B cell (primary cell): ENCODE results near the gene LAMC2. TPM values are rescaled to one million over a fixed set of nuclear protein-coding genes. Genes with fewer than 3 reads are reported as not detected.

Experiments
- ATAC-seq: fragments of 200-7000 bp; cut with Tn5 transposase; one replicate; pipeline ENCODE4 v1.10.0; 2021; ENCODE audit warnings: low read depth, mild to moderate bottlenecking, moderate number of reproducible peaks, moderate library complexity
- CTCF ChIA-PET: fragments of 350-600 bp; sonication (Branson Sonifier 250); formaldehyde crosslinking; loops from one replicate; lab custom pipeline; 2021; ENCODE audit warnings: antibody characterized with exemption, inconsistent platforms; lab: Charles Lee
- POLR2A ChIA-PET: fragments of 350-600 bp; sonication (Branson Sonifier 250); formaldehyde crosslinking; loops from one replicate; lab custom pipeline; 2021; ENCODE audit warnings: antibody characterized with exemption; lab: Charles Lee
- DNase-seq: peaks from one replicate; pipeline ENCODE4 v3.0.0; 2013
- H2AFZ ChIP-seq: 2 replicates; pipeline ENCODE4 v1.6.1; 2012; ENCODE audit warnings: mild to moderate bottlenecking, low read depth, low read length; ENCODE audit not compliant: insufficient read depth, poor library complexity, severe bottlenecking
- H3K27ac ChIP-seq, 2 donors: 1 replicate in 1 of 2; 2 replicates in 1 of 2; pipeline ENCODE4 v1.5.1; 2012 to 2013; ENCODE audit warnings: low read length in 2 of 2, mild to moderate bottlenecking in 2 of 2, moderate library complexity in 1 of 2
- H3K27me3 ChIP-seq, 4 experiments: fragments of 200-600 bp in 1 of 4; sonication (generic) in 1 of 4; replicated peaks in 1 of 4; 1 replicate in 2 of 4; 2 replicates in 2 of 4; pipeline versions ENCODE4 v1.6.1 to v1.7.0; 2013 to 2016; ENCODE audit warnings: low read length in 3 of 4, mild to moderate bottlenecking in 2 of 4, mixed read lengths in 1 of 4, moderate library complexity in 1 of 4; ENCODE audit not compliant: insufficient read depth in 4 of 4, control insufficient read depth in 3 of 4; ENCODE audit errors: control extremely low read depth in 1 of 4
- H3K36me3 ChIP-seq, 2 experiments: replicated peaks in 1 of 2; 1 replicate in 1 of 2; 2 replicates in 1 of 2; pipeline versions ENCODE4 v1.6.1 to v1.7.1; 2013; ENCODE audit warnings: low read length in 1 of 2; ENCODE audit not compliant: insufficient read depth in 2 of 2, control insufficient read depth in 1 of 2; ENCODE audit errors: control extremely low read depth in 1 of 2, extremely low read depth in 1 of 2
- H3K4me1 ChIP-seq, 2 donors: fragments of 200-600 bp in 1 of 2; sonication (generic) in 1 of 2; 1 replicate in 1 of 2; 2 replicates in 1 of 2; pipeline versions ENCODE4 v1.5.1 to v1.6.1; 2013 to 2017; ENCODE audit warnings: low read length in 2 of 2; ENCODE audit not compliant: control insufficient read depth in 2 of 2, insufficient read depth in 2 of 2
- H3K4me2 ChIP-seq: replicated peaks from 2 replicates; pipeline ENCODE3; 2012; ENCODE audit warnings: mild to moderate bottlenecking, low read depth, low read length; ENCODE audit not compliant: poor library complexity, severe bottlenecking
- H3K4me3 ChIP-seq, 5 experiments: fragments of 200-600 bp in 1 of 5; sonication (generic) in 1 of 5; 1 replicate in 3 of 5; 2 replicates in 2 of 5; pipeline versions ENCODE4 v1.5.1 to v1.7.0; 2011 to 2016; ENCODE audit warnings: low read length in 4 of 5, mild to moderate bottlenecking in 4 of 5, low read depth in 2 of 5, control low read depth in 1 of 5, moderate library complexity in 1 of 5; ENCODE audit not compliant: insufficient read depth in 1 of 5; ENCODE audit errors: control extremely low read depth in 1 of 5, extremely low read depth in 1 of 5
- H3K79me2 ChIP-seq: fragments of 200-600 bp; sonication (generic); one replicate; pipeline ENCODE4 v1.6.0; 2016; ENCODE audit warnings: low read length; ENCODE audit not compliant: control insufficient read depth, insufficient read depth
- H3K9ac ChIP-seq: fragments of 200-600 bp; sonication (generic); 2 replicates; pipeline ENCODE4 v1.6.1; 2017; ENCODE audit warnings: mild to moderate bottlenecking, low read length, moderate library complexity
- H3K9me3 ChIP-seq, 3 donors: one replicate each; pipeline versions ENCODE4 v1.6.1 to v1.7.1; 2013; ENCODE audit warnings: low read length in 2 of 3; ENCODE audit not compliant: control insufficient read depth in 2 of 3, insufficient read depth in 1 of 3; ENCODE audit errors: control extremely low read depth in 1 of 3
- H4K20me1 ChIP-seq: 2 replicates; pipeline ENCODE4 v1.6.0; 2012; ENCODE audit warnings: mild to moderate bottlenecking, low read length; ENCODE audit not compliant: insufficient read depth, control insufficient read depth, poor library complexity, severe bottlenecking
- H3K27ac Mint-ChIP-seq: one replicate; pipeline ENCODE4 v1.8.0; 2021; ENCODE audit warnings: mixed read lengths
- H3K27me3 Mint-ChIP-seq: one replicate; pipeline ENCODE4 v1.8.0; 2021; ENCODE audit warnings: mixed read lengths
- H3K4me1 Mint-ChIP-seq: one replicate; pipeline ENCODE4 v1.8.0; 2021; ENCODE audit warnings: mixed read lengths
- H3K4me3 Mint-ChIP-seq: one replicate; pipeline ENCODE4 v1.8.0; 2021; ENCODE audit warnings: mixed read lengths
- H3K9me3 Mint-ChIP-seq: one replicate; pipeline ENCODE4 v1.8.0; 2022; ENCODE audit warnings: mixed read lengths; ENCODE audit not compliant: insufficient read depth
- EZH2 ChIP-seq: IDR thresholded peaks from 2 replicates; pipeline ENCODE4 v1.6.1; 2012; ENCODE audit warnings: borderline replicate concordance, low read depth, mild to moderate bottlenecking, moderate library complexity, low read length; ENCODE audit not compliant: insufficient read depth, poor library complexity, severe bottlenecking
- WGBS: methylation state at CpG from one replicate; pipeline ENCODE4 v1.1.5; 2013; ENCODE audit warnings: missing lambda C conversion rate; ENCODE audit not compliant: insufficient coverage; 5-methylcytosine and 5-hydroxymethylcytosine counted together
- intact Hi-C: fragments of 100-400 bp; cut with micrococcal nuclease; formaldehyde crosslinking; loops from one replicate; pipeline ENCODE4 v1.10.0; 2022
- polyA plus RNA-seq: library from polyadenylated mRNA; depleted of rRNA; stranded (reverse); fragments of >200 nt; gene quantifications from 2 replicates; pipeline ENCODE4 v1.2.3, GENCODE V29; 2012
- total RNA-seq, 2 donors: library from RNA; stranded (reverse); fragments of 120-200 nt in 1 of 2; gene quantifications; 1 replicate in 1 of 2; 2 replicates in 1 of 2; pipeline versions ENCODE4 v1.2.3 to v1.2.4, GENCODE V29; 2013 to 2022
- TF ChIP-seq, protein P1 (sequence below): fragments of 200-600 bp; IDR thresholded peaks from one replicate; pipeline ENCODE4 v1.8.0; 2022; ENCODE audit warnings: antibody characterized with exemption, mild to moderate bottlenecking

The LAMC2 gene
- total and polyA plus RNA-seq, 2 donors (not counting 1 experiment from before 2014, with no cell fraction given): not detected

DNA sequence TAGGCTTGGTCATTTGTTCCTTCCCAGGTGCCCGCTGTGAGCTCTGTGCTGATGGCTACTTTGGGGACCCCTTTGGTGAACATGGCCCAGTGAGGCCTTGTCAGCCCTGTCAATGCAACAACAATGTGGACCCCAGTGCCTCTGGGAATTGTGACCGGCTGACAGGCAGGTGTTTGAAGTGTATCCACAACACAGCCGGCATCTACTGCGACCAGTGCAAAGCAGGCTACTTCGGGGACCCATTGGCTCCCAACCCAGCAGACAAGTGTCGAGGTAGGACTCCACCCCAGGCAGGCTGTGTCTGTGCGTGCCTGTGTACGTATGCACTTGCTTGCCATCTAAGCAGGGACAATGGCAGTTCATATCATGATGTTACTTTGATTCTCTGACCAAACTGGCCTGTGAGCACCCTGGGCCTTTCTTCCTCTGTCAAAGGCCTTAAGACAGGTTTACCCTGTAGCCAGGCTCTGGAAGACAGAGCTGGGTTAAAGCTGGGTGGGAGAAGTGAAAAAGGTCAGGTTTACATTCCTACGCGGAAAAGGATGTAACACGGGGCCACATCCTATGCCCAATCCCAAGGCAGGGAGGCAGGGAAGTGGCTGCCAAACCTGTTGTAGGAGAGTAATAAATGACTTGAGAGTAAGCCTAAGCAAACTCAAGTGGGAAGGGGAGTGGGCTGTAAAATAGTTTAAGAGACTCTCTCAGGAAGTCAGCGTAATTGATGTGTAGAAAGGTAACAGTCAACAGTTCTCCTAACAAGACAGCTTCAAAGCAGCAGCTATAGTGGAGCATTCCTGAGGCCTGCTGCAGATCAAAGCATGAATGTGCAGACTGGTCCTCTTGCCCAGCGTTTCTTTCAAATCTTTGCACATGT lies 42.5 kb downstream of the LAMC2 start:
- no peak overlapping the region for H3K4me2 ChIP-seq
- no peaks in the 10 kb centered on the region for H3K36me3 ChIP-seq
- WGBS: 97% methylated on average over 10 of the region's 13 CpGs
- TF ChIP-seq EZH2: no peak
- TF ChIP-seq, protein P1, sequence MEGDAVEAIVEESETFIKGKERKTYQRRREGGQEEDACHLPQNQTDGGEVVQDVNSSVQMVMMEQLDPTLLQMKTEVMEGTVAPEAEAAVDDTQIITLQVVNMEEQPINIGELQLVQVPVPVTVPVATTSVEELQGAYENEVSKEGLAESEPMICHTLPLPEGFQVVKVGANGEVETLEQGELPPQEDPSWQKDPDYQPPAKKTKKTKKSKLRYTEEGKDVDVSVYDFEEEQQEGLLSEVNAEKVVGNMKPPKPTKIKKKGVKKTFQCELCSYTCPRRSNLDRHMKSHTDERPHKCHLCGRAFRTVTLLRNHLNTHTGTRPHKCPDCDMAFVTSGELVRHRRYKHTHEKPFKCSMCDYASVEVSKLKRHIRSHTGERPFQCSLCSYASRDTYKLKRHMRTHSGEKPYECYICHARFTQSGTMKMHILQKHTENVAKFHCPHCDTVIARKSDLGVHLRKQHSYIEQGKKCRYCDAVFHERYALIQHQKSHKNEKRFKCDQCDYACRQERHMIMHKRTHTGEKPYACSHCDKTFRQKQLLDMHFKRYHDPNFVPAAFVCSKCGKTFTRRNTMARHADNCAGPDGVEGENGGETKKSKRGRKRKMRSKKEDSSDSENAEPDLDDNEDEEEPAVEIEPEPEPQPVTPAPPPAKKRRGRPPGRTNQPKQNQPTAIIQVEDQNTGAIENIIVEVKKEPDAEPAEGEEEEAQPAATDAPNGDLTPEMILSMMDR: no peak
- ATAC-seq: no peak
- no peak overlapping the region for H3K4me3 ChIP-seq
- no peak overlapping the region for H3K4me3 Mint-ChIP-seq
- H3K9ac ChIP-seq: no peak overlapping the region
- H3K79me2 ChIP-seq: no peaks in the 10 kb centered on the region
- H4K20me1 ChIP-seq: no peaks in the 10 kb centered on the region
- no peak overlapping the region for H2AFZ ChIP-seq
- no peaks in the 10 kb centered on the region for H3K9me3 Mint-ChIP-seq
- intact Hi-C loops: loop anchor here (1.0 kb wide), 1 partner anchor 266 kb away; no protein-coding TSS in a partner anchor
- H3K9me3 ChIP-seq: no peaks in the 10 kb centered on the region
- no peak overlapping the region for H3K27ac Mint-ChIP-seq
- no peaks in the 10 kb centered on the region for H3K4me1 ChIP-seq
- H3K4me1 Mint-ChIP-seq: peaks cover 5% of the 10 kb centered on the region
- ChIA-PET POLR2A (interaction anchor here (0.7 kb wide), 1 partner anchor 231 kb away, joined by 9 read pairs; no protein-coding TSS in a partner anchor), CTCF (interaction anchor here (0.7 to 3.0 kb wide), 6 partner anchors 10 to 266 kb away, joined by 3 to 45 read pairs (median 4); no protein-coding TSS in a partner anchor)
- peaks cover 5% of the 10 kb centered on the region for H3K27me3 Mint-ChIP-seq
- no peaks in the 10 kb centered on the region for H3K27me3 ChIP-seq
- no peak overlapping the region for H3K27ac ChIP-seq
- no peak for DNase-seq

DNA sequence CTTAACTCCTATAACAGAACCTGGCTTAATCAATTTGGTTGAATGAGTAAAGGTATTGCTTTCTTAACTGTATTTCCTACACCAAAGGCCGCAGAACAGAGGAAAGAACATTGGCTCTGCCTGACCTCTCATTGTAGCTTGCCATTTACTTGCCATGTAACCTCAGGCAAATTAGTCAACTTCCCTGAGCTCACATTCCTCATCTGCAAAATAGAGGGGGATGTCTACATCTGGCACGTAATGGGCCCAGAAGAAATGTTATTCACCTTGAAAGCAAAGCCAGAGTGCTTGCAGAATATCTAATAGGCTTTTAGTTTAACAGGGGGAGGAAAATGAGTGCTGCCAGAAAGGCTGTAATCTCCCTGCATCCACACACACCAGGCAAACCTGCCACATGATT lies 44.3 kb downstream of the LAMC2 start:
- no peaks in the 10 kb centered on the region for H3K9me3 ChIP-seq
- no peaks in the 10 kb centered on the region for H3K4me1 ChIP-seq
- H3K4me1 Mint-ChIP-seq: peaks cover 6% of the 10 kb centered on the region
- no peaks in the 10 kb centered on the region for H3K79me2 ChIP-seq
- 100% methylated on average over 1 of the region's 2 CpGs for WGBS
- H3K4me3 ChIP-seq: no peak overlapping the region
- H3K4me2 ChIP-seq: no peak overlapping the region
- ChIA-PET CTCF (no interaction called here), POLR2A (no interaction called here)
- no peak overlapping the region for H2AFZ ChIP-seq
- H3K9me3 Mint-ChIP-seq: no peaks in the 10 kb centered on the region
- no peaks in the 10 kb centered on the region for H4K20me1 ChIP-seq
- H3K36me3 ChIP-seq: no peaks in the 10 kb centered on the region
- ATAC-seq (no peak), DNase-seq (no peak)
- no peak overlapping the region for H3K27ac ChIP-seq
- H3K4me3 Mint-ChIP-seq: no peak overlapping the region
- H3K27ac Mint-ChIP-seq: no peak overlapping the region
- peaks cover 0 to 6% (median 0%) of the 10 kb centered on the region in 4 experiments for H3K27me3 ChIP-seq
- H3K9ac ChIP-seq: no peak overlapping the region
- H3K27me3 Mint-ChIP-seq: peaks cover 10% of the 10 kb centered on the region
- intact Hi-C loops: no loop called here
- TF ChIP-seq, protein P1: no peak
- no peak for TF ChIP-seq EZH2
